ENCODE data around the gene MAP2K2. TPM values are rescaled to one million over a fixed set of nuclear protein-coding genes. Genes with fewer than 3 reads are reported as not detected.

The MAP2K2 gene
- total and polyA plus RNA-seq, 9 of the 15 experiments (the other 6 are each of a cell fraction or from before 2014, with no cell fraction given): 1.0 to 151 (median 58.3) TPM

DNA sequence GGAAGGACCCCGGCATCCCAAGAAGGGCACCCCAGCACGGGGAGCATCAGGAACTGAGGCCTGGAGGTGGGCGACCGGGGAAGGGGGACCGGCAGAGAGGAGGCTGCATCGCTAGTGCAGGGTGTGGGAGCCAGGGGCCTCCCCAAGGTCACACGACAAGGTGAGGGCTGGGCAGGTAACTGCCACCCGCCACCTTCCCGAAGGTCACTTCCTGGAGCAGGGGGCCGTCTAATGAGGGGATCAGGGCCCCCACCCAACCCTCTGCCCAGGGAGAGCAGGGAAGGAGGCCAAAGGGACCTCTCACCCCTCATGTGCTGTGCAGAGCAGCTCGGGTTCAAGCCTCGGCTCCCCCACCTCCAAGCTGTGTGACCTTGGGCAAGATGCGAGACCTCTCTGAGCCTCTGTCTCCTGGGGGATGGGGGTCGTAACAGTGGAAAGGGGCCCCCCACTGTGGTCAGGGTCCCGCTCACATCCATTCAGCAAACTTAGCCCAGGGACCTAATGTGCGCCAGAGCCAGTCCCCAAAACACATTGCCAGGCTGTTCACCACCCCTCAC is 63.2 kb downstream of the MAP2K2 start (continued):
- TF ChIP-seq, protein P1, sequence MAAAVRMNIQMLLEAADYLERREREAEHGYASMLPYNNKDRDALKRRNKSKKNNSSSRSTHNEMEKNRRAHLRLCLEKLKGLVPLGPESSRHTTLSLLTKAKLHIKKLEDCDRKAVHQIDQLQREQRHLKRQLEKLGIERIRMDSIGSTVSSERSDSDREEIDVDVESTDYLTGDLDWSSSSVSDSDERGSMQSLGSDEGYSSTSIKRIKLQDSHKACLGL (CRISPR knock-in tag; IDR thresholded peaks at IDR 0.05; ENCODE audit: borderline replicate concordance, poor library complexity, severe bottlenecking): no peak
- TF ChIP-seq ZSCAN32 (CRISPR knock-in tag; IDR thresholded peaks at IDR 0.05): no peak
- TF ChIP-seq DACH1 (IDR thresholded peaks at IDR 0.05; ENCODE audit: partially characterized antibody): no peak
- TF ChIP-seq MCM2 (IDR thresholded peaks at IDR 0.05; ENCODE audit: low read depth): no peak
- TF ChIP-seq BHLHE40 (IDR thresholded peaks at IDR 0.05; ENCODE audit: low read length): no peak
- no peak for TF ChIP-seq POLR3G (IDR thresholded peaks at IDR 0.05; ENCODE audit: extremely low read depth, insufficient read length, insufficient replicate concordance)
- TF ChIP-seq POLR2AphosphoS5 (IDR thresholded peaks at IDR 0.05; ENCODE audit: control insufficient read depth, insufficient read depth, low read depth, low read length): no peak
- no peak for TF ChIP-seq POU5F1 (IDR thresholded peaks at IDR 0.05; ENCODE audit: borderline replicate concordance, low read depth, low read length, partially characterized antibody)
- TF ChIP-seq RBFOX2 (IDR thresholded peaks at IDR 0.05; ENCODE audit: low read depth, low read length): peak; percentile 1; the same call in 1 of the 2 replicates
- TF ChIP-seq SP1 (CRISPR knock-in tag; IDR thresholded peaks at IDR 0.05): 0 out of 2 replicates have a peak, but pooled peaks have one; percentile 6
- TF ChIP-seq, protein P2, sequence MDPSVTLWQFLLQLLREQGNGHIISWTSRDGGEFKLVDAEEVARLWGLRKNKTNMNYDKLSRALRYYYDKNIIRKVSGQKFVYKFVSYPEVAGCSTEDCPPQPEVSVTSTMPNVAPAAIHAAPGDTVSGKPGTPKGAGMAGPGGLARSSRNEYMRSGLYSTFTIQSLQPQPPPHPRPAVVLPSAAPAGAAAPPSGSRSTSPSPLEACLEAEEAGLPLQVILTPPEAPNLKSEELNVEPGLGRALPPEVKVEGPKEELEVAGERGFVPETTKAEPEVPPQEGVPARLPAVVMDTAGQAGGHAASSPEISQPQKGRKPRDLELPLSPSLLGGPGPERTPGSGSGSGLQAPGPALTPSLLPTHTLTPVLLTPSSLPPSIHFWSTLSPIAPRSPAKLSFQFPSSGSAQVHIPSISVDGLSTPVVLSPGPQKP (CRISPR knock-in tag; IDR thresholded peaks at IDR 0.05): no peak
- TF ChIP-seq CEBPG (CRISPR knock-in tag; IDR thresholded peaks at IDR 0.05): no peak
- TF ChIP-seq CEBPG (tag; conservative IDR thresholded peaks at IDR 0.05 in 1 of 2, IDR thresholded peaks at IDR 0.05 in 1 of 2): no peak
- TF ChIP-seq PRMT5 (CRISPR knock-in tag; IDR thresholded peaks at IDR 0.05): no peak
- no peak for TF ChIP-seq ZNF217 (CRISPR knock-in tag; IDR thresholded peaks at IDR 0.05)
- no peak for TF ChIP-seq SMARCB1 (IDR thresholded peaks at IDR 0.05; ENCODE audit: insufficient read length, low read depth)
- TF ChIP-seq, protein P3, sequence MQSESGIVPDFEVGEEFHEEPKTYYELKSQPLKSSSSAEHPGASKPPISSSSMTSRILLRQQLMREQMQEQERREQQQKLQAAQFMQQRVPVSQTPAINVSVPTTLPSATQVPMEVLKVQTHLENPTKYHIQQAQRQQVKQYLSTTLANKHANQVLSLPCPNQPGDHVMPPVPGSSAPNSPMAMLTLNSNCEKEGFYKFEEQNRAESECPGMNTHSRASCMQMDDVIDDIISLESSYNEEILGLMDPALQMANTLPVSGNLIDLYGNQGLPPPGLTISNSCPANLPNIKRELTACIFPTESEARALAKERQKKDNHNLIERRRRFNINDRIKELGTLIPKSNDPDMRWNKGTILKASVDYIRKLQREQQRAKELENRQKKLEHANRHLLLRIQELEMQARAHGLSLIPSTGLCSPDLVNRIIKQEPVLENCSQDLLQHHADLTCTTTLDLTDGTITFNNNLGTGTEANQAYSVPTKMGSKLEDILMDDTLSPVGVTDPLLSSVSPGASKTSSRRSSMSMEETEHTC (IDR thresholded peaks at IDR 0.05): no peak
- peak in 1 of 2 experiments; percentile 65; a peak in 2 of 4 replicates for TF ChIP-seq KDM1A (IDR thresholded peaks at IDR 0.05)
- TF ChIP-seq, protein P4, sequence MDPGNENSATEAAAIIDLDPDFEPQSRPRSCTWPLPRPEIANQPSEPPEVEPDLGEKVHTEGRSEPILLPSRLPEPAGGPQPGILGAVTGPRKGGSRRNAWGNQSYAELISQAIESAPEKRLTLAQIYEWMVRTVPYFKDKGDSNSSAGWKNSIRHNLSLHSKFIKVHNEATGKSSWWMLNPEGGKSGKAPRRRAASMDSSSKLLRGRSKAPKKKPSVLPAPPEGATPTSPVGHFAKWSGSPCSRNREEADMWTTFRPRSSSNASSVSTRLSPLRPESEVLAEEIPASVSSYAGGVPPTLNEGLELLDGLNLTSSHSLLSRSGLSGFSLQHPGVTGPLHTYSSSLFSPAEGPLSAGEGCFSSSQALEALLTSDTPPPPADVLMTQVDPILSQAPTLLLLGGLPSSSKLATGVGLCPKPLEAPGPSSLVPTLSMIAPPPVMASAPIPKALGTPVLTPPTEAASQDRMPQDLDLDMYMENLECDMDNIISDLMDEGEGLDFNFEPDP (CRISPR knock-in tag; IDR thresholded peaks at IDR 0.05): no peak
- no peak for TF ChIP-seq ZBTB7A (IDR thresholded peaks at IDR 0.05; ENCODE audit: borderline replicate concordance, control insufficient read depth, low read depth, low read length)
- no peak for TF ChIP-seq ESRRB (CRISPR knock-in tag; IDR thresholded peaks at IDR 0.05; ENCODE audit: borderline replicate concordance)
- TF ChIP-seq POLR2AphosphoS2 (IDR thresholded peaks at IDR 0.05; ENCODE audit: low read length): no peak; the same call in 1 of the 2 replicates
- TF ChIP-seq E2F3 (CRISPR knock-in tag; IDR thresholded peaks at IDR 0.05): no peak
- no peak for TF ChIP-seq SAFB (IDR thresholded peaks at IDR 0.05; ENCODE audit: borderline replicate concordance, low read depth, low read length)
